GM12878 (cell line): ENCODE results near the gene KCNQ1.

Experiments
- CBX5 ChIP-seq: sonication (generic); IDR thresholded peaks from 2 replicates; pipeline ENCODE4 v1.6.1; 2016; ENCODE audit warnings: low read depth, moderate library complexity, mild to moderate bottlenecking, inconsistent platforms
- EGR1 ChIP-seq, 2 experiments: IDR thresholded peaks; 1 replicate in 1 of 2; 2 replicates in 1 of 2; pipeline ENCODE4 v1.6.1; 2011 to 2012; ENCODE audit warnings: low read depth in 2 of 2, low read length in 2 of 2, borderline replicate concordance in 1 of 2, mild to moderate bottlenecking in 1 of 2, moderate library complexity in 1 of 2
- JUNB ChIP-seq: IDR thresholded peaks from 2 replicates; pipeline ENCODE4 v1.6.1; 2016; ENCODE audit warnings: antibody characterized with exemption, mild to moderate bottlenecking
- NFYB ChIP-seq: IDR thresholded peaks from 2 replicates; pipeline ENCODE4 v1.6.1; 2011; ENCODE audit warnings: low read depth, mild to moderate bottlenecking, low read length, improper control_type of control experiment, moderate library complexity; ENCODE audit not compliant: insufficient read depth
- TBL1XR1 ChIP-seq: IDR thresholded peaks from 2 replicates; pipeline ENCODE4 v1.6.1; 2012; ENCODE audit warnings: low read depth, low read length, improper control_type of control experiment
- ZZZ3 ChIP-seq: IDR thresholded peaks from 2 replicates; pipeline ENCODE4 v1.6.1; 2011; ENCODE audit warnings: low read depth; ENCODE audit not compliant: control insufficient read depth, insufficient read length
- TF ChIP-seq, protein P1 (sequence below): fragments of 450-650 bp; IDR thresholded peaks from 2 replicates; pipeline ENCODE4 v1.6.1; 2017; ENCODE audit warnings: mild to moderate bottlenecking, moderate library complexity
- TF ChIP-seq, protein P2 (sequence below), 3 experiments: IDR thresholded peaks in 2 of 3; conservative IDR thresholded peaks in 1 of 3; 2 replicates each; pipeline ENCODE4 v1.5.1; 2011; ENCODE audit warnings: low read depth in 3 of 3, low read length in 3 of 3, mild to moderate bottlenecking in 3 of 3, control low read depth in 2 of 3, moderate library complexity in 2 of 3, inconsistent platforms in 1 of 3, mixed read lengths in 1 of 3; ENCODE audit not compliant: control insufficient read depth in 2 of 3, insufficient read depth in 1 of 3; ENCODE audit errors: extremely low read depth in 1 of 3

DNA sequence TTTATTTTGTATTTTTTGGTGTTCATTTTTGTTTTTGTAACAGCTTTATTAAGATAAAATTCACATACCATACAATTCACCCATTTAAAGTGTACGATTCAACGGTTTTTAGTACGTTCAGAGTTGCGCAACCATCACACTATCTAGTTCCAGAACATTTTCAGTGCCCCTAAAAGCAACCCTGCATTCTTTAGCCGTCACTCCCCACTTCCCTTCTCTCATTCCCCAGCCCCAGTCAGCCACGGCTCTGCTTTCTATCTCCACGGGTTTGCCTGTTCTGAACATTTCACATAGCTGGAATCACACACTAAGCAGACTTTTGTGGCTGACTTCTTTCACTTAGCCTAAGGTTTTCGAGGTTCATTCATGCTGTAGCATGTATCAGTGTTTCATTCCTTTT is 264.6 kb downstream of the KCNQ1 start:
- TF ChIP-seq ZZZ3 (no peak), TBL1XR1 (no peak), JUNB (no peak), CBX5 (no peak), NFYB (no peak), EGR1 (IDR thresholded peaks at IDR 0.05; ENCODE audit: borderline replicate concordance in 1 of 2, low read depth in 2 of 2, low read length in 2 of 2) (no peak)
- TF ChIP-seq, protein P1, sequence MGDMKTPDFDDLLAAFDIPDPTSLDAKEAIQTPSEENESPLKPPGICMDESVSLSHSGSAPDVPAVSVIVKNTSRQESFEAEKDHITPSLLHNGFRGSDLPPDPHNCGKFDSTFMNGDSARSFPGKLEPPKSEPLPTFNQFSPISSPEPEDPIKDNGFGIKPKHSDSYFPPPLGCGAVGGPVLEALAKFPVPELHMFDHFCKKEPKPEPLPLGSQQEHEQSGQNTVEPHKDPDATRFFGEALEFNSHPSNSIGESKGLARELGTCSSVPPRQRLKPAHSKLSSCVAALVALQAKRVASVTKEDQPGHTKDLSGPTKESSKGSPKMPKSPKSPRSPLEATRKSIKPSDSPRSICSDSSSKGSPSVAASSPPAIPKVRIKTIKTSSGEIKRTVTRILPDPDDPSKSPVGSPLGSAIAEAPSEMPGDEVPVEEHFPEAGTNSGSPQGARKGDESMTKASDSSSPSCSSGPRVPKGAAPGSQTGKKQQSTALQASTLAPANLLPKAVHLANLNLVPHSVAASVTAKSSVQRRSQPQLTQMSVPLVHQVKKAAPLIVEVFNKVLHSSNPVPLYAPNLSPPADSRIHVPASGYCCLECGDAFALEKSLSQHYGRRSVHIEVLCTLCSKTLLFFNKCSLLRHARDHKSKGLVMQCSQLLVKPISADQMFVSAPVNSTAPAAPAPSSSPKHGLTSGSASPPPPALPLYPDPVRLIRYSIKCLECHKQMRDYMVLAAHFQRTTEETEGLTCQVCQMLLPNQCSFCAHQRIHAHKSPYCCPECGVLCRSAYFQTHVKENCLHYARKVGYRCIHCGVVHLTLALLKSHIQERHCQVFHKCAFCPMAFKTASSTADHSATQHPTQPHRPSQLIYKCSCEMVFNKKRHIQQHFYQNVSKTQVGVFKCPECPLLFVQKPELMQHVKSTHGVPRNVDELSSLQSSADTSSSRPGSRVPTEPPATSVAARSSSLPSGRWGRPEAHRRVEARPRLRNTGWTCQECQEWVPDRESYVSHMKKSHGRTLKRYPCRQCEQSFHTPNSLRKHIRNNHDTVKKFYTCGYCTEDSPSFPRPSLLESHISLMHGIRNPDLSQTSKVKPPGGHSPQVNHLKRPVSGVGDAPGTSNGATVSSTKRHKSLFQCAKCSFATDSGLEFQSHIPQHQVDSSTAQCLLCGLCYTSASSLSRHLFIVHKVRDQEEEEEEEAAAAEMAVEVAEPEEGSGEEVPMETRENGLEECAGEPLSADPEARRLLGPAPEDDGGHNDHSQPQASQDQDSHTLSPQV = no peak
- TF ChIP-seq, protein P2, sequence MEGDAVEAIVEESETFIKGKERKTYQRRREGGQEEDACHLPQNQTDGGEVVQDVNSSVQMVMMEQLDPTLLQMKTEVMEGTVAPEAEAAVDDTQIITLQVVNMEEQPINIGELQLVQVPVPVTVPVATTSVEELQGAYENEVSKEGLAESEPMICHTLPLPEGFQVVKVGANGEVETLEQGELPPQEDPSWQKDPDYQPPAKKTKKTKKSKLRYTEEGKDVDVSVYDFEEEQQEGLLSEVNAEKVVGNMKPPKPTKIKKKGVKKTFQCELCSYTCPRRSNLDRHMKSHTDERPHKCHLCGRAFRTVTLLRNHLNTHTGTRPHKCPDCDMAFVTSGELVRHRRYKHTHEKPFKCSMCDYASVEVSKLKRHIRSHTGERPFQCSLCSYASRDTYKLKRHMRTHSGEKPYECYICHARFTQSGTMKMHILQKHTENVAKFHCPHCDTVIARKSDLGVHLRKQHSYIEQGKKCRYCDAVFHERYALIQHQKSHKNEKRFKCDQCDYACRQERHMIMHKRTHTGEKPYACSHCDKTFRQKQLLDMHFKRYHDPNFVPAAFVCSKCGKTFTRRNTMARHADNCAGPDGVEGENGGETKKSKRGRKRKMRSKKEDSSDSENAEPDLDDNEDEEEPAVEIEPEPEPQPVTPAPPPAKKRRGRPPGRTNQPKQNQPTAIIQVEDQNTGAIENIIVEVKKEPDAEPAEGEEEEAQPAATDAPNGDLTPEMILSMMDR (IDR thresholded peaks at IDR 0.05 in 2 of 3, conservative IDR thresholded peaks at IDR 0.05 in 1 of 3; ENCODE audit: control insufficient read depth in 2 of 3, extremely low read depth in 1 of 3, insufficient read depth in 1 of 3, low read depth in 3 of 3, low read length in 3 of 3) = no peak
